ENCODE measurements around the gene WDR33.

- TF ChIP-seq POLR2A (IDR thresholded peaks at IDR 0.05): peak; percentile 63 to 81
- TF ChIP-seq, protein P1, sequence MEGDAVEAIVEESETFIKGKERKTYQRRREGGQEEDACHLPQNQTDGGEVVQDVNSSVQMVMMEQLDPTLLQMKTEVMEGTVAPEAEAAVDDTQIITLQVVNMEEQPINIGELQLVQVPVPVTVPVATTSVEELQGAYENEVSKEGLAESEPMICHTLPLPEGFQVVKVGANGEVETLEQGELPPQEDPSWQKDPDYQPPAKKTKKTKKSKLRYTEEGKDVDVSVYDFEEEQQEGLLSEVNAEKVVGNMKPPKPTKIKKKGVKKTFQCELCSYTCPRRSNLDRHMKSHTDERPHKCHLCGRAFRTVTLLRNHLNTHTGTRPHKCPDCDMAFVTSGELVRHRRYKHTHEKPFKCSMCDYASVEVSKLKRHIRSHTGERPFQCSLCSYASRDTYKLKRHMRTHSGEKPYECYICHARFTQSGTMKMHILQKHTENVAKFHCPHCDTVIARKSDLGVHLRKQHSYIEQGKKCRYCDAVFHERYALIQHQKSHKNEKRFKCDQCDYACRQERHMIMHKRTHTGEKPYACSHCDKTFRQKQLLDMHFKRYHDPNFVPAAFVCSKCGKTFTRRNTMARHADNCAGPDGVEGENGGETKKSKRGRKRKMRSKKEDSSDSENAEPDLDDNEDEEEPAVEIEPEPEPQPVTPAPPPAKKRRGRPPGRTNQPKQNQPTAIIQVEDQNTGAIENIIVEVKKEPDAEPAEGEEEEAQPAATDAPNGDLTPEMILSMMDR (IDR thresholded peaks at IDR 0.05): peak in 3 of 6 experiments; percentile 19 to 35 (median 28)
Measured at GRCh38 chr2:127810619-127811396, at the start of gene WDR33.
